OCI-LY1 (cell line): ENCODE measurements around the gene EPAS1.

ENCODE experiments used
- CTCF ChIP-seq: fragments of 200-600 bp; sonication (generic), shearing (Covaris generic); IDR thresholded peaks from 2 replicates; pipeline ENCODE4 v1.5.1; 2017; ENCODE audit warnings: mild to moderate bottlenecking, antibody characterized with exemption, low read length, moderate library complexity, mixed read lengths
- EZH2 ChIP-seq: fragments of 200-600 bp; sonication (generic), shearing (Covaris generic); IDR thresholded peaks from 2 replicates; pipeline ENCODE4 v1.8.0; 2017; ENCODE audit warnings: borderline replicate concordance, mixed run types, mild to moderate bottlenecking, antibody characterized with exemption, low read length, moderate library complexity, mixed read lengths

DNA sequence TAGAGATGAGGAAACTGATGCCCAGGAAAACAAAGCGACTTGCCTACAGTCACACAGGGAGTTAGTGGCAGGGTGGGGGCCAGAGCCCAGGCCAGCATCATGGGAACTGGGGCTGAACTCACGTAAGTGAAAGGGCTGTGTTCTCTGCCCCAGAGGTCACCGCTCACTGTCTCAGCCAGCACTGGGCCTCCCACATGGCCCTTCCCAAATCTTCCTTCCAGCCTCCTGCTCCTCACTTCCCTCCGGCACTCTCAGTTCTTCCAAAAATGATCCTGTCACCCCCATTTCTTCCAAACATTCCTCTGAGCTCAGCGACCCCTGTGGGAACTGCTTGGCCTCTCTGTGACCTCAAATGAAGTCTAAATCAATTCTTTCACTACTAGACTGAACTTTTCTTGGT, 91.7 kb downstream of the EPAS1 start:
- no peak for TF ChIP-seq EZH2
- no peak for TF ChIP-seq CTCF
